Aorta (tissue), 5 donors: ENCODE measurements around the gene KCNK7. TPM values are rescaled to one million over a fixed set of nuclear protein-coding genes. Genes with fewer than 3 reads are reported as not detected.

Experiments used
- ATAC-seq: fragments of 200-7000 bp; cut with Tn5 transposase; one replicate; pipeline ENCODE4 v1.9.1; 2022; ENCODE audit warnings: moderate library complexity; ENCODE audit not compliant: low FRiP score
- DNase-seq, 2 donors: peaks; one replicate each; pipeline ENCODE4 v3.0.0-alpha.2; 2020
- H3K27ac ChIP-seq, 2 donors: one replicate each; pipeline ENCODE4 v1.5.1; 2013; ENCODE audit warnings: low read length in 2 of 2, mild to moderate bottlenecking in 2 of 2, moderate library complexity in 2 of 2, control low read depth in 1 of 2, inconsistent platforms in 1 of 2, low read depth in 1 of 2
- H3K27me3 ChIP-seq, 2 donors: one replicate each; pipeline ENCODE4 v1.6.1; 2013; ENCODE audit warnings: control low read depth in 1 of 2, low read length in 1 of 2, mild to moderate bottlenecking in 1 of 2, moderate library complexity in 1 of 2; ENCODE audit not compliant: insufficient read depth in 2 of 2, control insufficient read depth in 1 of 2
- H3K36me3 ChIP-seq, 2 donors: one replicate each; pipeline ENCODE4 v1.6.1; 2013; ENCODE audit warnings: control low read depth in 1 of 2, low read length in 1 of 2, mild to moderate bottlenecking in 1 of 2; ENCODE audit not compliant: insufficient read depth in 2 of 2, control insufficient read depth in 1 of 2
- H3K4me1 ChIP-seq, 2 donors: one replicate each; pipeline ENCODE4 v1.6.1; 2013; ENCODE audit warnings: low read length in 2 of 2, control low read depth in 1 of 2, mild to moderate bottlenecking in 1 of 2, moderate library complexity in 1 of 2; ENCODE audit not compliant: insufficient read depth in 2 of 2, control insufficient read depth in 1 of 2
- H3K4me3 ChIP-seq, 2 donors: one replicate each; pipeline ENCODE4 v1.5.1; 2013; ENCODE audit warnings: low read length in 2 of 2, control low read depth in 1 of 2, mild to moderate bottlenecking in 1 of 2
- H3K9me3 ChIP-seq: one replicate; pipeline ENCODE4 v1.6.1; 2013; ENCODE audit warnings: mild to moderate bottlenecking, low read length; ENCODE audit not compliant: control insufficient read depth
- WGBS, 2 donors: extraction: QIAGEN DNeasy Blood & Tissue Kit; methylation state at CpG; one replicate each; pipeline ENCODE4 v1.1.7; 2013; 5-methylcytosine and 5-hydroxymethylcytosine counted together
- intact Hi-C, 2 donors: fragments of 100-400 bp; cut with DNase I; formaldehyde crosslinking; loops; one replicate each; pipeline versions ENCODE4 v1.14.2 to v1.15.0; 2022
- polyA plus RNA-seq, 2 donors: library from polyadenylated mRNA; stranded (reverse); fragments of 200-250 nt; gene quantifications; one replicate each; pipeline ENCODE4 v1.2.3, GENCODE V29; 2013
- total RNA-seq, 2 donors: library from RNA; stranded (reverse); fragmentation: NEBNext Ultra II Directional; extraction: Animal tissue kit (Norgen Biotek cat#: 25700); gene quantifications; one replicate each; pipeline ENCODE4 v1.2.1, GENCODE V29; 2021
- donor health status: healthy with polysubstance abuse.
- donor health status: Bipolar disorder and iron deficiency.
- donor health status: DM: no; HTN: no; CAD: no.
- donor health status: DM: no; HTN: no; CAD: no.
- donor health status: DM: yes; HTN: yes; CAD: no.

Gene KCNK7
- total and polyA plus RNA-seq, 4 donors: 0.93 to 7.3 (median 1.3) TPM; not detected in 1

DNA sequence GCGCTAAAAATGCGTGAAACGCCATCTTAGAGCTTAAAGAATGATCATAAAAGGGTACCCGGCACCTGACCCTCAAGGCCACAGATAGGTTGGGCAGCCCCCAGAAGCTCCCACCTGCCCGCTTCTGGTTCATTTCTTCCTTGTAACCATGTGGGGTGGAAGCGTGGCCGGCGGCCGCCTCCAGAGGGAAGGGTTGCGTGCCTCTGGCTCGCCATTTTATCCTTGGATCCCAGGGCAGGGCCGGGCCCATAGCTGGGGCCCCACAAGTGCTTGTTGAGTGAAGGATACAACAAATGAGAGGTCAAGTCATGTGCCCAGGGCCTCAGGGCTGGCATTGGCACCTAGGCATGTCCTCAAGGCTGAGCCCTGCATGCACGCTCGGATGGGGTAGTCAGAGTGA is 25.9 kb upstream of the KCNK7 start:
- Histone ChIP-seq H3K4me1 (no peaks in the 10 kb centered on the region), H3K4me3 (no peak overlapping the region), H3K9me3 (no peaks in the 10 kb centered on the region), H3K27me3 (no peaks in the 10 kb centered on the region), H3K27ac (no peak overlapping the region), H3K36me3 (peaks cover 0 to 14% of the 10 kb centered on the region in 2 donors)
- ATAC-seq (no peak), DNase-seq (no peak)
- intact Hi-C loops: loop anchor here in 1 of 2 donors (10.0 kb wide), 1 partner anchor 193 kb away; no protein-coding TSS in a partner anchor
- WGBS, 2 donors: 93 to 96% methylated on average over 14 of the region's 14 CpGs

DNA sequence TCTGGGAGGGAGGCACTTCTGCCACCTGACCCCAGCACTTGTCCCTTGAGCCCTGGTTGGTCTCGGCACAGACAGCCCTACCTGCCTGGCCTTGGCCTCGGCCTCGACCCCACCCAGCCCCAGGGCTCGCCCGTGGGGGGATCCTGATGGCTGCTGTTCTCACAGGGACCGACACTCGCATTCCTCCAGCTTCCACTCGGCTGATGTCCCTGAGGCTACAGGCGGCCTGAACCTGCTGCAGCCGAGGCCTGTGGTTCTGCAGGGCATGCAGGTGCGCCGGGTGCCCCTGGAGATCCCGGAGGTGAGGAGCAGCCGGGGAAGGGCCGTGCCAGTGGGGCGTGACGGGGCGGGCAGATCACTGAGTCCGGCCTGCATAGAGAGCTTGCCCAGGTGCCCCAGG is 25.1 kb upstream of the KCNK7 start:
- Histone ChIP-seq H3K4me1 (no peaks in the 10 kb centered on the region), H3K36me3 (peaks cover 0 to 13% of the 10 kb centered on the region in 2 donors), H3K27ac (no peak overlapping the region), H3K27me3 (no peaks in the 10 kb centered on the region), H3K9me3 (no peaks in the 10 kb centered on the region), H3K4me3 (no peak overlapping the region)
- WGBS, 2 donors: 84 to 90% methylated on average over 19 of the region's 19 CpGs
- ATAC-seq (no peak), DNase-seq (no peak)
- intact Hi-C loops: loop anchor here in 1 of 2 donors (10.0 kb wide), 1 partner anchor 194 kb away; no protein-coding TSS in a partner anchor

DNA sequence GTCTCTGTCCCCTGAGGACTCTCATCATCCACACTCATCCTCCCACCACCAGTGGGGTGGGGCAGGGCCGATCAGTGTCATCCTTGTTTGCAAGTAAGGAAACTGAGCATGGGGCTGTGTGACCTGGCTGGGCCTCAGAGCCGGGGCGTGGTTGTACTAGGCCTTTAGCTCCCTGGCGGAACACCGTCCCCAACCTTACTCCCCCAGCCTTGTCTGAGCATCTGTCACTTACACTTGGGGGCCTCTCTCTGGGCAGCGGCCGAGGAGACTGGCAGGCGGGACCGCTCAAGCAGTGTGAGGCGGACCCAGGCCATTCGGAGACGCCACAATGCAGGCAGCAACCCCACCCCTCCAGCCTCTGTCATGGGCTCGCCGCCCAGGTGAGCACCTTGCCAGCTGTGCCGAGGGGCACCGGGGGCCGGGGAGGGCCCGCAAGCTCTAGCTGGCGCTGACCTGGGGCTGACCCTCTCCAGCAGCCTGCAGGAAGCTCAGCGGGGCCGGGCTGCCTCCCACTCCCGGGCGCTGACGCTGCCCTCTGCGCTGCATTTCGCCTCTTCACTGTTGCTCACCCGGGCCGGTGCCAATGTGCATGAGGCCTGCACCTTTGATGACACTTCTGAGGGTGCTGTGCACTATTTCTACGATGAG is 23.8 kb upstream of the KCNK7 start:
- intact Hi-C loops: loop anchor here in 1 of 2 donors (5.0 kb wide), 1 partner anchor 33 kb away; no protein-coding TSS in a partner anchor
- peak in 1 of 2 donors; percentile 52 for DNase-seq
- Histone ChIP-seq H3K9me3 (no peaks in the 10 kb centered on the region), H3K27ac (no peak overlapping the region), H3K36me3 (peaks cover 0 to 13% of the 10 kb centered on the region in 2 donors), H3K4me1 (no peaks in the 10 kb centered on the region), H3K4me3 (no peak overlapping the region), H3K27me3 (no peaks in the 10 kb centered on the region)
- ATAC-seq: no peak
- WGBS, 2 donors: 92 to 95% methylated on average over 27 to 29 of the region's 29 CpGs

DNA sequence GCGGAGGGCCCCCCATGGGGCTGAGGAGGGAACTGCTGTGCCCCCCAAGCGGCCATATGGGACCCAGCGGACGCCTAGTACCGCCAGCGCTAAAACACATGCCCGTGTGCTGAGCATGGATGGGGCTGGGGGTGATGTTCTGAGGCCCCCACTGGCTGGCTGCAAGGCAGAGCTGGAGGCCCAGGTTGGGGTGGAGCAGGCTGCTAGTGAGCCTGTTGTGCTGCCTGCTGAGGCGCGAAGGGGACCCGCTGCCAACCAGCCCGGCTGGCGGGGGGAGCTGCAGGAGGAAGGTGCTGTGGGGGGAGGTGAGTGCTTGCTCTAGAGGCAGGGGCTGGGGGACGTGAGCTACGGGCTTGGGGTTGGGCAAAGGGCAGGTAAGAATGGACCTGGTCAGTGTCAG is 23.2 kb upstream of the KCNK7 start:
- Histone ChIP-seq H3K9me3 (no peaks in the 10 kb centered on the region), H3K27ac (no peak overlapping the region), H3K4me3 (no peak overlapping the region), H3K36me3 (peaks cover 0 to 11% of the 10 kb centered on the region in 2 donors), H3K27me3 (no peaks in the 10 kb centered on the region), H3K4me1 (no peaks in the 10 kb centered on the region)
- 88 to 90% methylated on average over 14 of the region's 14 CpGs for whole genome bisulfite sequencing, 2 donors
- ATAC-seq (no peak), DNase-seq (no peak)
- intact Hi-C loops: loop anchor here in 1 of 2 donors (5.0 kb wide), 1 partner anchor 34 kb away; no protein-coding TSS in a partner anchor

DNA sequence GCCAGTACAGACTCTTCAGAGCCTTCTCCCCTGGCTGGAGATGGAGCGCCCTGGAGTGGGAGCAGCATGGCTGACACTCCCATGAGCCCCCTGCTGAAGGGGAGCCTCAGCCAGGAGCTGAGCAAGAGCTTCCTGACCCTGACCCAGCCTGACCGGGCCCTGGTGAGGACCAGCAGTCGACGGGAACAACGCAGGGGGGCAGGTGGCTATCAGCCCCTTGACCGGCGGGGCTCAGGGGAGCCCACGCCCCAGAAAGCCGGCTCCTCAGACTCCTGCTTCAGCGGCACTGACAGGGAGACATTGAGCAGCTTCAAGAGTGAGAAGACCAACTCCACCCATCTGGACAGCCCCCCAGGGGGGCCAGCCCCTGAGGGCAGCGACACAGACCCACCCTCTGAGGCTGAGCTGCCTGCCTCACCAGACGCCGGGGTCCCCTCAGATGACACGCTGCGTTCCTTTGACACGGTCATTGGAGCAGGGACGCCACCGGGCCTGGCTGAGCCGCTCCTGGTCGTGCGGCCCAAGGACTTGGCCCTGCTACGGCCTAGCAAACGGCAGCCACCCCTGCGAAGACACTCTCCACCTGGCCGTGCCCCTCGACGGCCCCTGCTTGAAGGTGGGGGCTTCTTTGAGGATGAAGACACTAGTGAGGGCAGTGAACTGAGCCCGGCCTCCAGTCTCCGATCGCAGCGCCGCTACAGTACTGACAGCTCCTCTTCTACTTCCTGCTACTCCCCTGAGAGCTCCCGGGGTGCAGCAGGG is 22.6 kb upstream of the KCNK7 start:
- H3K36me3 ChIP-seq: peaks cover 0 to 9% of the 10 kb centered on the region in 2 donors
- no peaks in the 10 kb centered on the region for H3K4me1 ChIP-seq
- no peak overlapping the region for H3K27ac ChIP-seq
- no peak for ATAC-seq
- H3K4me3 ChIP-seq: no peak overlapping the region
- no peaks in the 10 kb centered on the region for H3K27me3 ChIP-seq
- 92 to 93% methylated on average over 33 of the region's 33 CpGs for WGBS, 2 donors
- no peaks in the 10 kb centered on the region for H3K9me3 ChIP-seq
- intact Hi-C loops: loop anchor here in 1 of 2 donors (5.0 kb wide), 1 partner anchor 34 kb away; no protein-coding TSS in a partner anchor
- DNase-seq: no peak

DNA sequence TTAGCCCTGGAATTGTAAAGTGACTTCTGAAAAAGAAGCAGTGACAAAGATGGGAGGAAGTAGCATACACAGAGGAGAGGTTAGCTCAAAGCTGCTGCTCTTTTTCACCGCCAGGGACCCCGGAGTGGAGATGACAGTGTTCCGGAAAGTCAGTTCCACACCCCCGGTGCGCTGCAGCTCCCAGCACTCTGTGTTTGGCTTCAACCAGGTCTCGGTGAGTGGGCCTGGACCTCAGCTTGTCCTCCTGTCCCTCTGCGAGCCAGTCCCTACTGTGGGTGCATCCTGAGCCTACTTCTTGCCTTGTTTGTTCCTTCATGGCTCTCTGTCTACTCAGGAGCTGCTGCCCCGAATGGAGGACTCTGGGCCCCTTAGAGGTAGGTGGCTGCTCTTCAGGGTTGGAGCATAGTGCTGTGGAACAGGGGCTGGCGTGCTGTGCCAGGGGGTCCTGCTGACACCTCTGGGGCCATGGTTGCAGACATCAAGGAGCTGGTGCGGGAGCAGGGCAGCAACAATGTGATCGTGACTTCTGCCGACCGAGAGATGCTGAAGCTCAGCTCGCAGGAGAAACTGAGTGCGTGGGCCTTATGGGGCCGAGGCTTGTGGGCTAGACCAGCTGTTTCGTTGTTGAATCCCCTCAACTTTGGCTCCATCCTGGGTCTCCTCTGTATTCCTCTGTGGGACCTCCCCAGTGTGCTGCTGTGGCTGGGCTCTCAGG is 21.7 kb upstream of the KCNK7 start:
- WGBS, 2 donors: 86 to 90% methylated on average over 17 of the region's 17 CpGs
- ATAC-seq (no peak), DNase-seq (no peak)
- H3K27me3 ChIP-seq: no peaks in the 10 kb centered on the region
- intact Hi-C loops: loop anchor here in 1 of 2 donors (5.0 kb wide), 1 partner anchor 35 kb away; no protein-coding TSS in a partner anchor
- H3K9me3 ChIP-seq: no peaks in the 10 kb centered on the region
- H3K36me3 ChIP-seq: peaks cover 0 to 9% of the 10 kb centered on the region in 2 donors
- no peaks in the 10 kb centered on the region for H3K4me1 ChIP-seq
- no peak overlapping the region for H3K27ac ChIP-seq
- H3K4me3 ChIP-seq: no peak overlapping the region

DNA sequence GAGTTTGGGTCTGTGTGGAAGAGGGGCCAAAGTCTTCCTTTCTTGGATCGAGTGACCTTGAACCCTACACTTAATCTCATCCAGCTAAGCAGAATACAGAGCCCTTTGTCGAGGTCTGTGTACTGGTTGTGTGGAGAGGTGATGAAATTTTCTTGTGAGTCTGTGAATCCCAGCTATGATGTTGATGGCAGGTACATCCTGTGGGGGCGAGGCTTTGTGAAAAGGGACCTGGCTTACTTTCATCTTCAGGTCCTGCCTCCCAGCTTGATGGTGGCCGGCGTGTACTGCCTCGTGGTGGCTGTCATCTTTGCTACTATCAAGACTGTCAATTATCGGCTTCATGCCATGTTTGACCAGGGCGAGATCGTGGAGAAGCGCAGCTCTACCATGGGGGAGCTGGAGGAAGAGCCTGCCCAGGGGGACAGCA is 21.0 kb upstream of the KCNK7 start:
- H3K36me3 ChIP-seq: peaks cover 0 to 9% of the 10 kb centered on the region in 2 donors
- H3K27me3 ChIP-seq: no peaks in the 10 kb centered on the region
- ATAC-seq: no peak
- WGBS, 2 donors: 72 to 74% methylated on average over 10 of the region's 10 CpGs
- H3K4me3 ChIP-seq: peak overlapping the region in 1 of 2 donors; percentile 81
- H3K27ac ChIP-seq: no peak overlapping the region
- no peaks in the 10 kb centered on the region for H3K9me3 ChIP-seq
- intact Hi-C loops: loop anchor here in 1 of 2 donors (5.0 kb wide), 1 partner anchor 36 kb away; no protein-coding TSS in a partner anchor
- DNase-seq: no peak
- H3K4me1 ChIP-seq: peaks cover 0 to 2% of the 10 kb centered on the region in 2 donors

DNA sequence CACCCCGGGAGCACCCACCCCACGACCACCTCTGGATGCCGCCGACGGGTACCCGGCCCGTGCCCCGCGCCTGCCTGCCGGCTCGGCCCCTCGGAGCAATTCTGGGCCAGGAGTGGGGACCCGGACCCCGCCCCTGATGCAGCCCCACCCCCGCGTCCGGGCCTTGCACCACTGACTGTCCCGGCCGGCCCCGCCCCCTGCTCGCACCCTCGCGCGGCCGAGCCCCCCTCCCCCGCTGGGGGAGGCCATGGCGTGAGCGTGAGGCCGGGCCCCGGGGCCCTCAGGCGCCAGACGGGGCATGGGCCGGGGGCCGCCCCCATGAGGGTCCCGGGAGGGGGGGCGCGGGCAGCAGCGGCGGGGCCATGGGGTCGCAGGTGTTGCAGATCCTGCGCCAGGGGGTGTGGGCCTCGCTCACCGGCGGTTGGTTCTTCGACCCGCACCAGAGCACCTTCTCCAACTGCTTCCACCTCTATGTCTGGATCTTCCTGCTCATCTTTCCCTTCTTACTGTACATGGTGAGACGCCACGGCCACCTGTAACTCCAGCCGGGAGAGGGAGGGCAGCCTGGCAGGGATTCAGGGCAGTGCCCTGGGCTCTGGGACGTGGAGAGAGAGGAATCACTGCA is 20.5 kb upstream of the KCNK7 start:
- H3K4me1 ChIP-seq: peaks cover 0 to 2% of the 10 kb centered on the region in 2 donors
- DNase-seq (peak in 1 of 2 donors; percentile 86), ATAC-seq (no peak)
- WGBS, 2 donors: 1% methylated on average over 26 to 50 of the region's 50 CpGs
- intact Hi-C loops: loop anchor here in 1 of 2 donors (2.0 to 5.0 kb wide), 2 partner anchors 36 to 39 kb away; partner anchors contain the start of gene EHBP1L1
- H3K27me3 ChIP-seq: no peaks in the 10 kb centered on the region
- H3K36me3 ChIP-seq: peaks cover 0 to 9% of the 10 kb centered on the region in 2 donors
- H3K9me3 ChIP-seq: no peaks in the 10 kb centered on the region
- H3K27ac ChIP-seq: peak overlapping the region in 1 of 2 donors; percentile 67
- H3K4me3 ChIP-seq: peak overlapping the region; percentile 77 to 81
